ENCODE measurements around the gene PPP1R12A.

- no peak for TF ChIP-seq TCF7L2 (IDR thresholded peaks at IDR 0.05; ENCODE audit: borderline replicate concordance, extremely low read depth, insufficient read depth, insufficient read length)
- TF ChIP-seq, protein P1, sequence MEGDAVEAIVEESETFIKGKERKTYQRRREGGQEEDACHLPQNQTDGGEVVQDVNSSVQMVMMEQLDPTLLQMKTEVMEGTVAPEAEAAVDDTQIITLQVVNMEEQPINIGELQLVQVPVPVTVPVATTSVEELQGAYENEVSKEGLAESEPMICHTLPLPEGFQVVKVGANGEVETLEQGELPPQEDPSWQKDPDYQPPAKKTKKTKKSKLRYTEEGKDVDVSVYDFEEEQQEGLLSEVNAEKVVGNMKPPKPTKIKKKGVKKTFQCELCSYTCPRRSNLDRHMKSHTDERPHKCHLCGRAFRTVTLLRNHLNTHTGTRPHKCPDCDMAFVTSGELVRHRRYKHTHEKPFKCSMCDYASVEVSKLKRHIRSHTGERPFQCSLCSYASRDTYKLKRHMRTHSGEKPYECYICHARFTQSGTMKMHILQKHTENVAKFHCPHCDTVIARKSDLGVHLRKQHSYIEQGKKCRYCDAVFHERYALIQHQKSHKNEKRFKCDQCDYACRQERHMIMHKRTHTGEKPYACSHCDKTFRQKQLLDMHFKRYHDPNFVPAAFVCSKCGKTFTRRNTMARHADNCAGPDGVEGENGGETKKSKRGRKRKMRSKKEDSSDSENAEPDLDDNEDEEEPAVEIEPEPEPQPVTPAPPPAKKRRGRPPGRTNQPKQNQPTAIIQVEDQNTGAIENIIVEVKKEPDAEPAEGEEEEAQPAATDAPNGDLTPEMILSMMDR (IDR thresholded peaks at IDR 0.05 in 2 of 3, conservative IDR thresholded peaks at IDR 0.05 in 1 of 3; ENCODE audit: borderline replicate concordance in 1 of 3, insufficient read depth in 1 of 3, low read depth in 2 of 3, low read length in 2 of 3), result no peak
Measured at GRCh38 chr12:79841248-79841877, 93.5 kb downstream of the PPP1R12A start.
